Kidney (tissue), 14 donors: ENCODE data around the gene UBE2D1. TPM values are rescaled to one million over a fixed set of nuclear protein-coding genes. Genes with fewer than 3 reads are reported as not detected.

Experiments
- DNase-seq, 5 donors: peaks; one replicate each; pipeline ENCODE4 v3.0.0-alpha.2; 2013 to 2020
- FAIRE-seq: peaks from 2 replicates; lab custom pipeline; 2012; peaks lifted over from hg19 to GRCh38; lab: Jason Lieb, UNC
- H3K27ac ChIP-seq, 2 donors: one replicate each; pipeline ENCODE4 v1.7.0; 2013; ENCODE audit warnings: low read depth in 2 of 2, low read length in 2 of 2, inconsistent platforms in 1 of 2
- H3K27me3 ChIP-seq: one replicate; pipeline ENCODE4 v1.7.1; 2013; ENCODE audit warnings: low read length, inconsistent platforms; ENCODE audit not compliant: control insufficient read depth, insufficient read depth
- H3K36me3 ChIP-seq, 3 donors: one replicate each; pipeline versions ENCODE4 v1.7.0 to v1.7.1; 2013; ENCODE audit warnings: low read length in 3 of 3, control low read depth in 1 of 3, inconsistent platforms in 1 of 3; ENCODE audit not compliant: insufficient read depth in 3 of 3, control insufficient read depth in 2 of 3
- H3K4me1 ChIP-seq, 3 donors: one replicate each; pipeline versions ENCODE4 v1.7.0 to v1.7.1; 2013; ENCODE audit warnings: low read length in 3 of 3, inconsistent platforms in 1 of 3, low read depth in 1 of 3; ENCODE audit not compliant: control insufficient read depth in 2 of 3, insufficient read depth in 2 of 3
- H3K4me3 ChIP-seq, 3 donors: one replicate each; pipeline versions ENCODE4 v1.7.0 to v1.8.1; 2013; ENCODE audit warnings: low read length in 3 of 3, control low read depth in 1 of 3, inconsistent platforms in 1 of 3
- H3K9ac ChIP-seq, 3 donors: one replicate each; pipeline versions ENCODE4 v1.7.0 to v1.7.1; 2013; ENCODE audit warnings: low read length in 3 of 3, control low read depth in 1 of 3, inconsistent platforms in 1 of 3
- H3K9me3 ChIP-seq, 3 donors: one replicate each; pipeline versions ENCODE4 v1.7.0 to v1.7.1; 2013; ENCODE audit warnings: low read length in 3 of 3, control low read depth in 1 of 3, inconsistent platforms in 1 of 3; ENCODE audit not compliant: control insufficient read depth in 2 of 3, insufficient read depth in 1 of 3
- intact Hi-C: fragments of 100-400 bp; cut with DNase I; formaldehyde crosslinking; loops from one replicate; pipeline ENCODE4 v1.11.1; 2022
- polyA plus RNA-seq: library from polyadenylated mRNA; stranded (reverse); fragments of 350-450 nt; fragmentation: Illumina TruSeq; extraction: RNeasy Lipid Tissue Mini Kit (QIAGEN cat#74804); gene quantifications from one replicate; pipeline ENCODE4 v1.2.3, GENCODE V29; 2014; ENCODE audit warnings: low read depth, low replicate concordance; ENCODE audit not compliant: insufficient read depth
- total RNA-seq: library from RNA; stranded (reverse); fragmentation: NEBNext Ultra II Directional; extraction: Animal tissue kit (Norgen Biotek cat#: 25700); gene quantifications from one replicate; pipeline ENCODE4 v1.2.1, GENCODE V29; 2021
- TF ChIP-seq, protein P1 (sequence below): IDR thresholded peaks from 3 replicates; pipeline ENCODE4 v1.5.1; 2012; ENCODE audit warnings: mild to moderate bottlenecking, moderate library complexity, borderline replicate concordance; ENCODE audit not compliant: insufficient read depth; ENCODE audit errors: extremely low read depth
- donor health status: control.
- donor health status: control.
- donor health status: control.
- donor health status: control.
- donor health status: control.
- donor health status: DM: yes; HTN: yes; CAD: no.
- donor health status: Normal renal cell carcinoma (clear cell type).

Gene UBE2D1
- total and polyA plus RNA-seq, 2 donors from 2014 or later: 12.0 to 15.4 TPM

DNA sequence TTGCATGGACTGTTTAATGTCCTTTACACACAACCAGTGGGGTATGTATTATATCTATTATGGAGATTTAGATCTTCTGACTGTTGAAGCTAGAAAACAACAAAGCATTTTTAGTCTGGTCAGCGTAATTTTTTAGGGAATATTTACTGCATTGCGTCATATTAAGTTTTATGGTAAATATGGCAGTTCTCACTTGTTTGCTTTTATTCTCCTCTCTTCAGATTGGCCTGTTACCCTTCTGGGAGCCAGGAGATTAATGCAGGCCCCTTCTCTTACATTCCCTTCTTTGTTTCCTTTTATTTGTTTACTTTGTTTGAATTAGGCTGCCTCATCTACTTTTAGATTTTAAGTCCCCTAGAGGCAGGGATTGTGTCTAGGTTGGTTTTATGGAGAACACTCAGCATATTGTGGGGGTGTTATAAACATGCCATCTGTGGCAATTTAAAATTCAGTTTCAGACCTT, 13.8 kb downstream of the UBE2D1 start:
- DNase-seq: peak in 1 of 5 donors; percentile 5
- H3K27me3 ChIP-seq: no peaks in the 10 kb centered on the region
- TF ChIP-seq, protein P1, sequence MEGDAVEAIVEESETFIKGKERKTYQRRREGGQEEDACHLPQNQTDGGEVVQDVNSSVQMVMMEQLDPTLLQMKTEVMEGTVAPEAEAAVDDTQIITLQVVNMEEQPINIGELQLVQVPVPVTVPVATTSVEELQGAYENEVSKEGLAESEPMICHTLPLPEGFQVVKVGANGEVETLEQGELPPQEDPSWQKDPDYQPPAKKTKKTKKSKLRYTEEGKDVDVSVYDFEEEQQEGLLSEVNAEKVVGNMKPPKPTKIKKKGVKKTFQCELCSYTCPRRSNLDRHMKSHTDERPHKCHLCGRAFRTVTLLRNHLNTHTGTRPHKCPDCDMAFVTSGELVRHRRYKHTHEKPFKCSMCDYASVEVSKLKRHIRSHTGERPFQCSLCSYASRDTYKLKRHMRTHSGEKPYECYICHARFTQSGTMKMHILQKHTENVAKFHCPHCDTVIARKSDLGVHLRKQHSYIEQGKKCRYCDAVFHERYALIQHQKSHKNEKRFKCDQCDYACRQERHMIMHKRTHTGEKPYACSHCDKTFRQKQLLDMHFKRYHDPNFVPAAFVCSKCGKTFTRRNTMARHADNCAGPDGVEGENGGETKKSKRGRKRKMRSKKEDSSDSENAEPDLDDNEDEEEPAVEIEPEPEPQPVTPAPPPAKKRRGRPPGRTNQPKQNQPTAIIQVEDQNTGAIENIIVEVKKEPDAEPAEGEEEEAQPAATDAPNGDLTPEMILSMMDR: no peak
- no peak overlapping the region for H3K9ac ChIP-seq
- no peaks in the 10 kb centered on the region for H3K9me3 ChIP-seq
- no peak overlapping the region for H3K4me3 ChIP-seq
- H3K36me3 ChIP-seq: no peaks in the 10 kb centered on the region
- FAIRE-seq: no peak
- H3K4me1 ChIP-seq: no peaks in the 10 kb centered on the region
- intact Hi-C loops: no loop called here
- no peak overlapping the region for H3K27ac ChIP-seq

DNA sequence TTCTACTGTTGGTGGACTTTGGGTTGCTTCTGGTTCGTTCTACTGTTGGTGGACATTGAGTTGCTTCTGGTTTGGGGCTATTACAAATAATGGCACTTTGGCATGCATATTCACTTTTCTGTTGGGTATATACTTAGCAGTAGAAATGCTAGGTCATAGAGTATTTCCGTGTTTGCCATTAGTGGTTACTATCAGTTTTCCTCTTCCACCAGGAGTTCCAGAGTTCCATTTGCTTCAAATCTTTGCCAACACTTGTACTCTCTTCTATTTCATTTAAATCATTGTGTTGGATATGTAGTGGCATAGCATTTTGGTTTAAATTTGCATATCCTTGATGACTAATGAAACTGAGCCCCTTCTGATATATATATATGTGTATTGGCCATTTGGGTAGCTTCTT, 15.2 kb downstream of the UBE2D1 start:
- no peaks in the 10 kb centered on the region for H3K36me3 ChIP-seq
- no peaks in the 10 kb centered on the region for H3K9me3 ChIP-seq
- H3K9ac ChIP-seq: no peak overlapping the region
- no peaks in the 10 kb centered on the region for H3K27me3 ChIP-seq
- FAIRE-seq (no peak), DNase-seq (no peak)
- no peaks in the 10 kb centered on the region for H3K4me1 ChIP-seq
- no peak overlapping the region for H3K27ac ChIP-seq
- intact Hi-C loops: no loop called here
- H3K4me3 ChIP-seq: no peak overlapping the region
- TF ChIP-seq, protein P1: no peak

DNA sequence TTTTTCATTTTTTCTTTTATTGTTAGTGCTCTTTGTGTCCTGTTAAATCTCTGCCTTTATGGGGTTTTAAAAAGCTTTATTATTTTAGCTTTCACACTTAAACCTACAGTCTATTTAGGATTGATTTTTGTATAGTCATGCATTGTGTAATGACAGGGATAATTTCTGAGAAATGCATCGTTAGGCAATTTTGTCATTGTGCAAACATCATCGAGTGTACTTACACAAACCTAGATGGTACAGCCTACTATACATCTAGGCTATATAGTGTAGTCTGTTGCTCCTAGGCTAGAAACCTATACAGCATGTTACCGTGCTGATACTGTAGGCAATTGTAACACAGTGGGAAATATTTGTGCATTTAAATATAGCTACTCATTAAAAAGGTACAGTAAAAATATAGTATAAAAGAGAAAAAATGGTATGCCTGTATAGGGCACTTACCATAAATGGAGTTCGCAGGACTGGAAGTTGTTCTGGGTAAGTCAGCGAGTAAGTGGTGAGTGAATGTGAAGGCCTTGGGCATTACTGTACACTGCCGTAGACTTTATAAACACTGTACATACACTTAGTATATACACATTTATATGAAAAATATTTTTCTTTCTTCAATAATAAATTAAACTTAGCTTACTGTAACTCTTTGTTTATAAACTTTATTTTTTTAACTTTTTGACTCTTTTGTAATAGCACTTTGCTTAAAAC, 16.0 kb downstream of the UBE2D1 start:
- TF ChIP-seq, protein P1: no peak
- peak; percentile 51 for FAIRE-seq
- intact Hi-C loops: no loop called here

More for the DNA sequence above, 16.0 kb downstream of the UBE2D1 start:
- H3K36me3 ChIP-seq: no peaks in the 10 kb centered on the region
- H3K4me1 ChIP-seq: no peaks in the 10 kb centered on the region
- no peak overlapping the region for H3K9ac ChIP-seq
- H3K27me3 ChIP-seq: no peaks in the 10 kb centered on the region
- H3K27ac ChIP-seq: no peak overlapping the region
- no peak for DNase-seq
- H3K4me3 ChIP-seq: no peak overlapping the region
- no peaks in the 10 kb centered on the region for H3K9me3 ChIP-seq
